ENCODE results near the gene ST6GALNAC1. TPM values are rescaled to one million over a fixed set of nuclear protein-coding genes. Genes with fewer than 3 reads are reported as not detected.
A peak's percentile ranks its signal among the peaks of the same experiment; 100 is the strongest.

The ST6GALNAC1 gene
- polyA plus RNA-seq, 6 donors from 2014 or later, result not detected

GRCh38 chr17:76671123-76671911 lies 27.8 kb upstream of the ST6GALNAC1 start:
- H3K4me1 Mint-ChIP-seq, result peaks cover 19 to 24% (median 23%) of the 10 kb centered on the region in 3 donors
- DNase-seq, result peak; percentile 98
- H3K4me3 Mint-ChIP-seq, result peak overlapping the region; percentile 84 to 98 (median 94)
- H3K27me3 Mint-ChIP-seq, result peaks cover 6 to 18% (median 12%) of the 10 kb centered on the region in 3 donors
- peak overlapping the region; percentile 86 to 99 (median 96) for H3K27ac Mint-ChIP-seq
- ATAC-seq (ENCODE audit: low read depth in 2 of 2), result peak; percentile 98
- peaks cover 0 to 5% (median 0%) of the 10 kb centered on the region in 7 donors for H3K9me3 Mint-ChIP-seq
- no peaks in the 10 kb centered on the region for H3K36me3 Mint-ChIP-seq

GRCh38 chr17:76670718-76671122 lies 27.2 kb upstream of the ST6GALNAC1 start:
- Mint-ChIP-seq H3K4me3 (peak overlapping the region; percentile 31 to 98 (median 92)), H3K9me3 (peaks cover 0 to 5% (median 0%) of the 10 kb centered on the region in 7 donors), H3K27me3 (peaks cover 6 to 18% (median 15%) of the 10 kb centered on the region in 3 donors), H3K4me1 (peaks cover 19 to 24% (median 23%) of the 10 kb centered on the region in 3 donors), H3K27ac (peak overlapping the region; percentile 59 to 99 (median 94)), H3K36me3 (no peaks in the 10 kb centered on the region)
- ATAC-seq (ENCODE audit: low read depth in 2 of 2) (no peak), DNase-seq (no peak)

GRCh38 chr17:76670020-76670717 lies 26.6 kb upstream of the ST6GALNAC1 start:
- Mint-ChIP-seq H3K4me1 (peaks cover 19 to 24% (median 23%) of the 10 kb centered on the region in 3 donors), H3K9me3 (peaks cover 0 to 5% (median 0%) of the 10 kb centered on the region in 7 donors), H3K27me3 (peaks cover 7 to 20% (median 17%) of the 10 kb centered on the region in 3 donors), H3K27ac (peak overlapping the region in 4 of 6 donors; percentile 19 to 97 (median 75)), H3K36me3 (no peaks in the 10 kb centered on the region), H3K4me3 (peak overlapping the region in 5 of 8 donors; percentile 8 to 98 (median 91))
- no peak for ATAC-seq (ENCODE audit: low read depth in 2 of 2)
- no peak for DNase-seq

- H3K9me3 Mint-ChIP-seq, result peaks cover 0 to 5% (median 0%) of the 10 kb centered on the region in 7 donors
- peaks cover 19 to 24% (median 23%) of the 10 kb centered on the region in 3 donors for H3K4me1 Mint-ChIP-seq
- DNase-seq, result no peak
- H3K4me3 Mint-ChIP-seq, result peak overlapping the region in 1 of 8 donors; percentile 13
- peak overlapping the region in 1 of 6 donors; percentile 24 for H3K27ac Mint-ChIP-seq
- ATAC-seq (ENCODE audit: low read depth in 2 of 2), result no peak
- H3K36me3 Mint-ChIP-seq, result no peaks in the 10 kb centered on the region
- peaks cover 17 to 32% (median 28%) of the 10 kb centered on the region in 3 donors for H3K27me3 Mint-ChIP-seq
These were observed 24.4 kb upstream of the ST6GALNAC1 start for GRCh38 chr17:76667786-76668453.

- ATAC-seq (ENCODE audit: low read depth in 2 of 2), result no peak
- Mint-ChIP-seq H3K27ac (no peak overlapping the region), H3K27me3 (peaks cover 17 to 32% (median 28%) of the 10 kb centered on the region in 3 donors), H3K4me3 (no peak overlapping the region), H3K4me1 (peaks cover 16 to 20% (median 20%) of the 10 kb centered on the region in 3 donors), H3K36me3 (no peaks in the 10 kb centered on the region), H3K9me3 (peaks cover 0 to 5% (median 0%) of the 10 kb centered on the region in 7 donors)
- no peak for DNase-seq
These were observed 23.9 kb upstream of the ST6GALNAC1 start for GRCh38 chr17:76667491-76667755.

- Mint-ChIP-seq H3K4me1 (peaks cover 0 to 4% (median 3%) of the 10 kb centered on the region in 3 donors), H3K4me3 (no peak overlapping the region), H3K36me3 (no peaks in the 10 kb centered on the region), H3K27ac (peak overlapping the region in 1 of 6 donors; percentile 33), H3K9me3 (no peaks in the 10 kb centered on the region), H3K27me3 (peaks cover 21 to 25% (median 24%) of the 10 kb centered on the region in 3 donors)
- DNase-seq (no peak), ATAC-seq (ENCODE audit: low read depth in 2 of 2) (no peak)
These were observed 17.1 kb upstream of the ST6GALNAC1 start for GRCh38 chr17:76660656-76661042.

GRCh38 chr17:76659928-76660655 lies 16.5 kb upstream of the ST6GALNAC1 start:
- no peaks in the 10 kb centered on the region for H3K9me3 Mint-ChIP-seq
- H3K36me3 Mint-ChIP-seq, result no peaks in the 10 kb centered on the region
- peaks cover 0 to 4% (median 3%) of the 10 kb centered on the region in 3 donors for H3K4me1 Mint-ChIP-seq
- H3K27me3 Mint-ChIP-seq, result peaks cover 19 to 23% (median 22%) of the 10 kb centered on the region in 3 donors
- DNase-seq, result no peak
- no peak overlapping the region for H3K4me3 Mint-ChIP-seq
- H3K27ac Mint-ChIP-seq, result no peak overlapping the region
- no peak for ATAC-seq (ENCODE audit: low read depth in 2 of 2)

- Mint-ChIP-seq H3K27me3 (peaks cover 6 to 14% (median 14%) of the 10 kb centered on the region in 3 donors), H3K4me1 (peaks cover 0 to 4% (median 3%) of the 10 kb centered on the region in 3 donors), H3K36me3 (no peaks in the 10 kb centered on the region), H3K9me3 (no peaks in the 10 kb centered on the region), H3K27ac (no peak overlapping the region), H3K4me3 (no peak overlapping the region)
- ATAC-seq (ENCODE audit: low read depth in 2 of 2), result no peak
- no peak for DNase-seq
These were observed 14.7 kb upstream of the ST6GALNAC1 start for GRCh38 chr17:76658242-76658662.

- no peak overlapping the region for H3K27ac Mint-ChIP-seq
These were observed 14.1 kb upstream of the ST6GALNAC1 start for GRCh38 chr17:76657505-76658241.

GRCh38 chr17:76654408-76654807 lies 10.9 kb upstream of the ST6GALNAC1 start:
- ATAC-seq (ENCODE audit: low read depth in 2 of 2) (no peak), DNase-seq (no peak)
- Mint-ChIP-seq H3K9me3 (peaks cover 0 to 3% (median 0%) of the 10 kb centered on the region in 7 donors), H3K27me3 (peaks cover 4 to 18% (median 9%) of the 10 kb centered on the region in 3 donors), H3K27ac (no peak overlapping the region), H3K36me3 (peaks cover 0 to 5% of the 10 kb centered on the region in 2 donors), H3K4me1 (peaks cover 0 to 3% (median 0%) of the 10 kb centered on the region in 3 donors), H3K4me3 (no peak overlapping the region)

More at GRCh38 chr17:76657505-76658241, 14.1 kb upstream of the ST6GALNAC1 start:
- Mint-ChIP-seq H3K9me3 (no peaks in the 10 kb centered on the region), H3K4me3 (no peak overlapping the region), H3K4me1 (peaks cover 0 to 4% (median 3%) of the 10 kb centered on the region in 3 donors), H3K27me3 (peaks cover 5 to 14% (median 14%) of the 10 kb centered on the region in 3 donors), H3K36me3 (no peaks in the 10 kb centered on the region)
- no peak for ATAC-seq (ENCODE audit: low read depth in 2 of 2)
- DNase-seq, result no peak

- no peak for ATAC-seq (ENCODE audit: low read depth in 2 of 2)
- peak overlapping the region in 1 of 8 donors; percentile 52 for H3K4me3 Mint-ChIP-seq
- H3K4me1 Mint-ChIP-seq, result no peaks in the 10 kb centered on the region
- no peak overlapping the region for H3K27ac Mint-ChIP-seq
- H3K9me3 Mint-ChIP-seq, result peaks cover under 1 to 20% (median 11%) of the 10 kb centered on the region in 7 donors
- H3K36me3 Mint-ChIP-seq, result peaks cover 6 to 14% of the 10 kb centered on the region in 2 donors
- no peak for DNase-seq
- H3K27me3 Mint-ChIP-seq, result peaks cover 13 to 26% (median 24%) of the 10 kb centered on the region in 3 donors
These were observed 6.9 kb upstream of the ST6GALNAC1 start for GRCh38 chr17:76650504-76650903.

GRCh38 chr17:76646712-76647111 lies 3.2 kb upstream of the ST6GALNAC1 start:
- Mint-ChIP-seq H3K9me3 (peaks cover 5 to 26% (median 15%) of the 10 kb centered on the region in 7 donors), H3K27me3 (peaks cover 20 to 40% (median 38%) of the 10 kb centered on the region in 3 donors), H3K4me3 (no peak overlapping the region), H3K36me3 (peaks cover 5 to 18% of the 10 kb centered on the region in 2 donors), H3K27ac (no peak overlapping the region), H3K4me1 (no peaks in the 10 kb centered on the region)
- ATAC-seq (ENCODE audit: low read depth in 2 of 2), result no peak
- DNase-seq, result no peak

Measured in naive B cell (primary cell).